Measurements from ENCODE around the gene NTN3. TPM values are rescaled to one million over a fixed set of nuclear protein-coding genes. Genes with fewer than 3 reads are reported as not detected.

NTN3 gene
- total RNA-seq, 1 experiment from 2014 or later: 0.87 TPM

- Histone ChIP-seq H3K27me3 (ENCODE audit: insufficient read depth, low read depth) (no peaks in the 10 kb centered on the region), H3K9me2 (ENCODE audit: insufficient read depth) (no peaks in the 10 kb centered on the region), H3K79me2 (ENCODE audit: low read depth) (peaks cover 23% of the 10 kb centered on the region), H4K20me1 (ENCODE audit: insufficient read depth) (no peaks in the 10 kb centered on the region), H3K36me3 (ENCODE audit: low read depth) (peaks cover 16% of the 10 kb centered on the region; the same call in 1 of the 2 replicates), H3F3A (ENCODE audit: insufficient read depth, low read depth) (peaks cover 4% of the 10 kb centered on the region; the same call in 1 of the 2 replicates), H3K4me1 (replicated peaks; ENCODE audit: insufficient read depth) (0 out of 2 replicates have a peak, but pooled peaks cover 3% of the 10 kb centered on the region), H3K9me3 (ENCODE audit: insufficient read depth, low read depth) (no peaks in the 10 kb centered on the region), H2AFZ (no peak overlapping the region), H3K27ac (no peak overlapping the region), H3K4me2 (no peak overlapping the region), H3K4me3 (no peak overlapping the region)
- no TSS peak for BruUV-seq (replicated peaks)
- ChIA-PET POLR2A (ENCODE audit: unreplicated experiment) (no interaction called here), CTCF (no interaction called here)
- intact Hi-C loops (cut with micrococcal nuclease; ENCODE audit: unreplicated experiment): no loop called here
- no peak for TF ChIP-seq EZH2 (IDR thresholded peaks at IDR 0.05; ENCODE audit: low read depth)
- no peak for TF ChIP-seq CTCF (conservative IDR thresholded peaks at IDR 0.05)
- DNase-seq: no peak
Observed at GRCh38 chr16:2436110-2436509, 35.0 kb upstream of the NTN3 start.

GRCh38 chr16:2437032-2437790 lies 33.9 kb upstream of the NTN3 start:
- peaks cover 12% of the 10 kb centered on the region; the same call in 1 of the 2 replicates for H3K79me2 ChIP-seq (ENCODE audit: low read depth)

GRCh38 chr16:2438121-2438520 lies 33.0 kb upstream of the NTN3 start:
- Histone ChIP-seq H3K36me3 (ENCODE audit: low read depth) (peaks cover 16% of the 10 kb centered on the region; the same call in 1 of the 2 replicates), H3K9me2 (ENCODE audit: insufficient read depth) (no peaks in the 10 kb centered on the region), H2AFZ (no peak overlapping the region), H3F3A (ENCODE audit: insufficient read depth, low read depth) (peaks cover 4% of the 10 kb centered on the region; the same call in 1 of the 2 replicates), H4K20me1 (ENCODE audit: insufficient read depth) (no peaks in the 10 kb centered on the region), H3K4me3 (no peak overlapping the region), H3K9me3 (ENCODE audit: insufficient read depth, low read depth) (no peaks in the 10 kb centered on the region), H3K27me3 (ENCODE audit: insufficient read depth, low read depth) (no peaks in the 10 kb centered on the region), H3K4me1 (replicated peaks; ENCODE audit: insufficient read depth) (no peaks in the 10 kb centered on the region), H3K27ac (no peak overlapping the region), H3K79me2 (ENCODE audit: low read depth) (0 out of 2 replicates have a peak, but pooled peaks cover 3% of the 10 kb centered on the region), H3K4me2 (no peak overlapping the region)
- ChIA-PET CTCF (interaction anchor here (0.6 kb wide), 1 partner anchor 232 kb away, joined by 4 read pairs; no protein-coding TSS in a partner anchor), POLR2A (ENCODE audit: unreplicated experiment) (no interaction called here)
- no peak for DNase-seq
- BruUV-seq (replicated peaks): no TSS peak
- intact Hi-C loops (cut with micrococcal nuclease; ENCODE audit: unreplicated experiment): no loop called here
- TF ChIP-seq CTCF (conservative IDR thresholded peaks at IDR 0.05) (no peak), EZH2 (IDR thresholded peaks at IDR 0.05; ENCODE audit: low read depth) (no peak)

More at GRCh38 chr16:2437032-2437790, 33.9 kb upstream of the NTN3 start:
- Histone ChIP-seq H3K9me2 (ENCODE audit: insufficient read depth) (no peaks in the 10 kb centered on the region), H3K27me3 (ENCODE audit: insufficient read depth, low read depth) (no peaks in the 10 kb centered on the region), H3K4me1 (replicated peaks; ENCODE audit: insufficient read depth) (no peaks in the 10 kb centered on the region), H2AFZ (no peak overlapping the region), H3K4me2 (no peak overlapping the region), H3F3A (ENCODE audit: insufficient read depth, low read depth) (peaks cover 4% of the 10 kb centered on the region; the same call in 1 of the 2 replicates), H3K4me3 (no peak overlapping the region), H3K27ac (no peak overlapping the region), H3K36me3 (ENCODE audit: low read depth) (peaks cover 16% of the 10 kb centered on the region; the same call in 1 of the 2 replicates), H4K20me1 (ENCODE audit: insufficient read depth) (no peaks in the 10 kb centered on the region), H3K9me3 (ENCODE audit: insufficient read depth, low read depth) (no peaks in the 10 kb centered on the region)
- no peak for TF ChIP-seq CTCF (conservative IDR thresholded peaks at IDR 0.05)
- no peak for TF ChIP-seq EZH2 (IDR thresholded peaks at IDR 0.05; ENCODE audit: low read depth)
- ChIA-PET CTCF (no interaction called here), POLR2A (ENCODE audit: unreplicated experiment) (no interaction called here)
- no peak for DNase-seq
- BruUV-seq (replicated peaks): no TSS peak
- intact Hi-C loops (cut with micrococcal nuclease; ENCODE audit: unreplicated experiment): no loop called here
